ENCODE data around the gene GSE1. TPM values are rescaled to one million over a fixed set of nuclear protein-coding genes. Genes with fewer than 3 reads are reported as not detected.

Gene GSE1
- total and polyA plus RNA-seq, 9 of the 15 experiments (the other 6 are each of a cell fraction or from before 2014, with no cell fraction given): 12.2 to 244 (median 57.9) TPM

DNA sequence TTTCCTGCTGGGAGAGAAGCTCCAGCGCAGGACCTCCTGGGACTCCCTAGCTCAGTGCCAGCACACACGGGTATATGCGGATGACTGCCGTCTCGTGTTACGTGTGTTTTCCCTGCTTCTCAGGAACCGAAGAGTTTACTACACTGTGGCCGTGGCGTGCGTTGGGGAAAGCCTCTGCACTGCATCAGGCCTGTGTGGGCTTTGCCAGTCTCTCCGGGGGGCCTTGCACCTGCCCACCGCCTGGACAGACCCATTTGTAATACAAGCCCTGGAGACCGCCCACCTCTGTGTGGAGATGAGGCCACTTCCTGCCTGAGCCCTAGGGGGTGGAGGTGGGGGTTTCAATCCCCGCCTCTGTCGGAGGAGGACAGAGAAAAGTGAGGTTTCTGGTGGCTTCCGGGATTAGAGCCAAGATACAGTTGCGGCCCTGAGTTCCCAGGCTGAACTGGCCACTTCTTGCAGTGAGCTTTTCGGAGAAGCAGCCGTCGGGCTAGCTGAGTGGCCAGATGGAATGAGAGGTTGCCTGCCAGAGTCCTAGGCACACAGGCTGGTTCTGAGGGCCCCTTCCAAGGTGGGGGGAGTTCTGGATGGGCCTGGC, 43.4 kb upstream of the GSE1 start (continued):
- no peak for TF ChIP-seq TOE1 (IDR thresholded peaks at IDR 0.05; ENCODE audit: borderline replicate concordance)
- no peak for TF ChIP-seq TOE1 (CRISPR knock-in tag; IDR thresholded peaks at IDR 0.05; ENCODE audit: borderline replicate concordance, low read depth)
- TF ChIP-seq KLF13 (tag; IDR thresholded peaks at IDR 0.05; ENCODE audit: borderline replicate concordance, low read depth): no peak
- TF ChIP-seq ZNF253 (CRISPR knock-in tag; conservative IDR thresholded peaks at IDR 0.05): no peak
- TF ChIP-seq HDAC3 (IDR thresholded peaks at IDR 0.05; ENCODE audit: borderline replicate concordance, partially characterized antibody): no peak
- peak; percentile 47; the same call in 1 of the 2 replicates for TF ChIP-seq CREB1 (IDR thresholded peaks at IDR 0.05)
- TF ChIP-seq CREB1 (CRISPR knock-in tag; IDR thresholded peaks at IDR 0.05): no peak
- peak; percentile 53; the same call in 1 of the 2 replicates for TF ChIP-seq RREB1 (CRISPR knock-in tag; IDR thresholded peaks at IDR 0.05)
- no peak for TF ChIP-seq MCM5 (IDR thresholded peaks at IDR 0.05; ENCODE audit: low read depth)
- TF ChIP-seq HMG20B (CRISPR knock-in tag; IDR thresholded peaks at IDR 0.05): no peak
- TF ChIP-seq RBM25 (IDR thresholded peaks at IDR 0.05; ENCODE audit: low read depth, low read length, severe bottlenecking): no peak
- no peak for TF ChIP-seq BRD9 (IDR thresholded peaks at IDR 0.05; ENCODE audit: low read depth, partially characterized antibody)
- TF ChIP-seq MAZ (CRISPR knock-in tag; conservative IDR thresholded peaks at IDR 0.05 in 1 of 2, IDR thresholded peaks at IDR 0.05 in 1 of 2): peak; percentile 65 to 84; a peak in 3 of 4 replicates
- no peak for TF ChIP-seq FOXJ3 (CRISPR knock-in tag; IDR thresholded peaks at IDR 0.05)
- no peak for TF ChIP-seq XRCC3 (IDR thresholded peaks at IDR 0.05)
- no peak for TF ChIP-seq GABPB2 (CRISPR knock-in tag; conservative IDR thresholded peaks at IDR 0.05)
- TF ChIP-seq ZBTB9 (CRISPR knock-in tag; IDR thresholded peaks at IDR 0.05): no peak
- no peak for TF ChIP-seq NCOA4 (IDR thresholded peaks at IDR 0.05; ENCODE audit: partially characterized antibody)
- no peak for TF ChIP-seq SRSF7 (optimal IDR thresholded peaks at IDR 0.05; ENCODE audit: low read depth, low read length)
- no peak for TF ChIP-seq GTF2E2 (tag; IDR thresholded peaks at IDR 0.05)
- 0 out of 2 replicates have a peak, but pooled peaks have one; percentile 10 for TF ChIP-seq SMARCA4 (IDR thresholded peaks at IDR 0.05)
